ENCODE results near the gene GJC3.
"Not testable (repeated sequence)": the region's sequence is repeated elsewhere in the genome, so short reads cannot be mapped to it uniquely, and the experiment has no call there.

Gene GJC3

DNA sequence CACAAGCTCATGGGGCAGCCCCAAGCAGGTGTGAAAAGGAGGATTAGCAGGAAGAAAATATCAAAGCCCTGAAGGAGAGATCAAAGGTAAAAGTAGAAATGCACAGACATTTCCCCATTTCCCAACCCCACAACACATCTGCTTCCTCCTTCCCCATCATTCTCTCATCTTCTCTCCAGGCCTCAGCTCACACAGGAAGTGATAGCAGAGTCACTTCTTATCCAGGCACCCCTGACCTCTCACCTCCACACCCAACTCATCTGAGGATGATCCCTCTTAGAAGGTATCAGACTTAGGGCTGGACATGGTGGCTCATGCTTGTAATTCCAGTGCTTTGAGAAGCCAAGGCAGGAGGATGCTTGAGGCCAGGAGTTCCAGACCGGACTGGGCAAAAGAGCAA is 18.2 kb upstream of the GJC3 start:
- H3K4me3 ChIP-seq (ENCODE audit: low read length) = no peak overlapping the region
- TF ChIP-seq ZNF274 (IDR thresholded peaks at IDR 0.05; ENCODE audit: low read depth, low read length) = no peak

DNA sequence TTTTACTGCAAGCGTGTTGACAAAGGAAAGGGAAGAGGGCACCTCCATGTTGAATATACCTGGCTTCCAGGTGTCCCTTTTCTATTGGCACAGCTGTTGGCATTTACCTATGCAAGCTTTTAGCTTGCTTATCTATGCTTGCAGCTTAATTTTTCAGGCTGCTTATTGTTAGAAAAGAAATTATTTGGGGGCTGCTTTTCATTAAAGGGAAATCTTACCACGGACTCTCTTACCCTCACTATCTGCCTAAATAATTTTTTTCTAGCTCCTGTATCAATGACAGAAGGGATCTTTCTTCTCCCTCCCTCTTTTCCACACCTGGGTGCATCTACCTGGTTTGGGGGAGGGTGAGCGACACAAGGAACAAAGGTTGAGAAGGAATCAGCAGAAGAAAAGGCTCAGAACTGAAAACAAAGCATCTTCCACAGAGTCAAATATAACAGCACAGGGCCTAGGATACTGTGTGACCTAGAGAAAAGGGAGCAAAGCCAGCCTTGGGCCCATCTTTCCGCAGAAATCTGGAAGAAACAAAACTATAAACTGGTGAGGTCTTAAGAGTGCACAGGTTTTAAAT is 15.2 kb upstream of the GJC3 start:
- no peak overlapping the region; the same call in 1 of the 2 replicates for H3K4me3 ChIP-seq (ENCODE audit: low read length)
- no peak for TF ChIP-seq ZNF274 (IDR thresholded peaks at IDR 0.05; ENCODE audit: low read depth, low read length)

DNA sequence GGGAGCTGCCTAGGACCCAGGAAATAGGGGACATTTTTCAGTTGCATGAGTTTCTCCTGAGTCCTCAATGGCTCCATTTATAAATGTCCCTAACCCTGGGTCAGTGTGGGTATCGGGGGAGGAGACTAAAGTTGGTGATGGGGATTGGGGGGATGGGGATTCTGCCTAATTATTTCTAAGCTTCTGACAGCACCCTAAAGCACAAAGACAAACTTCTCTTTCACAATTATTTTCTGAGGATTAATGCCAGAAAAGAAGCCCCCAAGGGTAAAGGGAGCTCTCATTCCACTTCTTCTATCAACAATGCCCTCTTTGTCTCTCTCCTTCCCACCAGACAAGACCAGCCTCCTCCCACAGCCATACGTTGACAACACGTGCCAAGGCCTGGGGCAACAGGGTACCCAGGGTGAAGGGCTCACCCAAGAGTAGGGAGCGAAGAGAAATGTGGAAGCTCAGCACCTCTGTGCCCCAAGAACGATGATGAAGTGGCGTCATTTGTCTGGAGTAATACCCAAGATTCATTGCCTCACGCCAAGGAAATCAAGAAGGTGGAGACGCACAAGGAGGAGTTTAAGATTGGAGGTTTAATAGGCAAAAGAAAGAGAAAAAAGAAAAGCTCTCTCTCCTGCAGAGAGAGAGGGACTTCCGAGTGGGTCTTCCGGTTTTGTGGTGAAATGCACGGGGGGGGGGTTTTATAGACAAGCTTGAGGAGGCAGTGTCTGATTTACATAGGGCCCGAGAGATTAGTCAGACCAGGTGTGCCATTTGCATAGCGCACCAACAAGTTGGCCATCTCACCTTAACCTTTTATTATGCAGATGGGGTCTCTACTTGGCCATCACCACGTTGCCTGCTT is 14.4 kb upstream of the GJC3 start:
- no peak for TF ChIP-seq ZNF274 (IDR thresholded peaks at IDR 0.05; ENCODE audit: low read depth, low read length)
- no peak overlapping the region; the same call in 1 of the 2 replicates for H3K4me3 ChIP-seq (ENCODE audit: low read length)

DNA sequence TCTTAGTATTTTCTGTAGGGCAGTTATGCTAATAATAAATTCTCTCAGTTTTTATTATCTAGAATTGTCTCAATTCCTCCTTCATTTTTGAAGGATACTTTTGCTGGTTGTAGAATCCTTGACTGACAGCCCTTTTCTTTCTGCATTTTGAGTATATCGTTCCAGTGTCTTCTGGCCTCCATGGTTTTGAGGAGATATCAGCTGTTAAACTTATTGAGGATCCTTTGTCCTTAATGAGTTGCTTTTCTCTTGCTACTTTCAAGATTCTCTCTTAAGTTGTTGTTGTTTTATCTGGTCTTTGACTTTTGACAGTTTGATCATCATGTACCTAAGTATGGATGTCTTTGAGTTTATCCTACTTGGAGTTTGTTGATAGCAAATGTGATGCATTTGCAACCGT is 8.9 kb upstream of the GJC3 start:
- no peak overlapping the region for H3K4me3 ChIP-seq (ENCODE audit: low read length)
- no peak for TF ChIP-seq ZNF274 (IDR thresholded peaks at IDR 0.05; ENCODE audit: low read depth, low read length)

DNA sequence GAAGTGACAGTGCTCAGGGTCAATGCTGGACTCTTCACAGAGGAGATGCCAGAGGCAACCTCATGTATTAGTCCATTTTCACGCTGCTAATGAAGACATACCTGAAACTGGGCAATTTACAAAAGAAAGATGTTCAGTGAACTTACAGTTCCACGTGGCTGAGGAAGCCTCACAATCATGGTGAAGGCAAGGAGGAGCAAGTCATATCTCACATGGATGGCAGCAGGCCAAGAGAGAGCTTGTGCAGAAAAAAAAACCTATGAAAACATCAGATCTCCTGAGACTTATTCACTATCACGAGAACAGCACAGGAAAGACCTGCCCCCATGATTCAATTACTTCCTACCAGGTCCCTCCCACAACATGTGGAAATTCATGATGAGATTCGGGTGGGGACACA is 5.6 kb upstream of the GJC3 start:
- not testable (repeated sequence) for H3K4me3 ChIP-seq (ENCODE audit: low read length)

DNA sequence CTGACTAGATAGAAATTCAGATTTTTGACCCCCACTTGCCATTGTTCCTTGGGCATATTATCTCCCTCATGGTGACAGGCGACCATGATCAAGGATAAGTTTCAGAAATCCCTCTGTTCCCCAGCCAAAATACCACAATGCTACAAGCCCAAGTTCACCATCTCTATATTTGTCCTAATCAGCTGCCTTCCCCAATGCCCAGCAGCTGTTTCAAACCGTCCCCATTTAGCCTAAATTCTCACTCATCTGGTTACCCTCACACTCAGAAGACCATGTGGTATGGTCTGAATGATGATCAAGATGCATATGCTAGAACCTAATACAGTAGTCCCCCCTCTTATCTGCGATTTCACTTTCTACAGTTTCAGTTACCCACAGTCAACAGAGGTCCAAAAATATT is 956 bp upstream of the GJC3 start:
- H3K4me3 ChIP-seq (ENCODE audit: low read length) = no peak overlapping the region
- no peak for TF ChIP-seq ZNF274 (IDR thresholded peaks at IDR 0.05; ENCODE audit: low read depth, low read length)

DNA sequence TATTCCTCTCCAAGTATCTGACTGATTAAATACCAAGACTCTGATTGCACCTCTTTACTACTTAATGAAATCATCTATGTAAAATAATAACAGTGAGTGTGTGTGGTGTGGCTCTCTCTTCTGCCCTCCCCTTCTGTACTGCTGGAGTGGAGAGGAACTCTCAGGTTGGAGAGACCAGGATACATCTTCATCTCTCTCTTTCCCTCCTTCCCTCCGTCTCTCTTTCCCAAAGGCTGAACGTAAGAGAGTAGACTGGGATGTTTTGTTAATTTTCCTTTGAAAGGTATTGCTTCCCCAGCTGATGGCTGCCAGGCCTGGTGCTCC is 272 bp upstream of the GJC3 start:
- H3K4me3 ChIP-seq (ENCODE audit: low read length) = no peak overlapping the region
- TF ChIP-seq ZNF274 (IDR thresholded peaks at IDR 0.05; ENCODE audit: low read depth, low read length) = no peak

DNA sequence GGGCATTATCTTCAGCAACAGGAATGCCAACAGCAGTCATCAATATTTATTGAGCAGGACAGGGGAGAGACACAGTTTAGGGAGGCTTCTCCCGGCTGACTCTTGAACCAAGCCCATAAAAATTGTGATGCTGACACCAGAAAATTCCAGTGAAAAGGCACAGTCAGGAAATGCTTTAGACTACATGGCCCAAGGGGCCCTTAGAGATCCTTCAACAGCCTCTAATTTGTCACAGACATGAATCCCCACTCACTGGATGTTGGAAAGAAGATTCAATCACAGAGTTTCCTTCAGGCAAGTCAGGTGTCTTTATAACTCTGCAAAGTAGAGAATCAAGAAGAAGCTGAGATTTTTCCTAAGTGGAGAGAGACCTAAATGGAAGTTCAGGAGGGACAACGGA is 1.2 kb downstream of the GJC3 start:
- no peak for TF ChIP-seq ZNF274 (IDR thresholded peaks at IDR 0.05; ENCODE audit: low read depth, low read length)

DNA sequence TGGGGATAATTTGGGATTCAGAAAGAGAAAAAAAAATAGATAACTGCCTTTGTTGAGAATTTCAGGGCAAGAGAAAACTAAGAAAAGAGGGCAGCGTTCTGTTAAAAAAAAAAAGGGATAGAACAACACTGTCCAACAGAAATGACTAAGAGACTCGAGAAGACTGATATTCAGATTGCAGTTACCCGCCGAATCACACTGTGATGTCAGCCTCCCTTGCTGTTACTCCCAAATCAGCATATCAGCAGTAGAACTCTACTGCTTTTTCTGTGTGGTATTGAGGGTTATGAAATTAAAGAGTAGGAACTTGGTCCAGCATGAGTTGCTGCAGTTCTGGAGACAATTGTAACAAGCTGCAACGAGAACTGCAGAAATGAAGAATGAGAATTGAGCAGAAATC is 1.9 kb downstream of the GJC3 start:
- no peak overlapping the region for H3K4me3 ChIP-seq (ENCODE audit: low read length)
- no peak for TF ChIP-seq ZNF274 (IDR thresholded peaks at IDR 0.05; ENCODE audit: low read depth, low read length)

More for the DNA sequence above, 1.2 kb downstream of the GJC3 start:
- no peak overlapping the region for H3K4me3 ChIP-seq (ENCODE audit: low read length)

DNA sequence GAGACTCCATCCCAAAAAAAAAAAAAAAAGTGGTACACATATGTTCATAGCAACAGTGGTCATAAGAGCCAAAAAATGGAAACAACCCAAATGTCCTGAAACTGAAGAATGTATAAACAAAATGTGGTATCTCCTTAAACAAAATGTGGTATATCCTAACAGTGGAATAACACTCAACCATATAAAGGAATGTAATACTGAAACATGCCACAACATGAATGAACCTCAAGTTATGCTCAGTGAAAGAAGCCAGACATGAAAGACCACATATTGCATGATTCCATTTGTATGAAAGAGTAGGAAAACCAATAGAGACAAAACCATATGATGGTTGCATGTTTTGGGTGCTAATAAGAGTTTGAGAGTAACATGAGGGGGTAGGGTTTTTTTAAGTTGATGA is 3.1 kb downstream of the GJC3 start:
- no peak for TF ChIP-seq ZNF274 (IDR thresholded peaks at IDR 0.05; ENCODE audit: low read depth, low read length)
- H3K4me3 ChIP-seq (ENCODE audit: low read length) = no peak overlapping the region

DNA sequence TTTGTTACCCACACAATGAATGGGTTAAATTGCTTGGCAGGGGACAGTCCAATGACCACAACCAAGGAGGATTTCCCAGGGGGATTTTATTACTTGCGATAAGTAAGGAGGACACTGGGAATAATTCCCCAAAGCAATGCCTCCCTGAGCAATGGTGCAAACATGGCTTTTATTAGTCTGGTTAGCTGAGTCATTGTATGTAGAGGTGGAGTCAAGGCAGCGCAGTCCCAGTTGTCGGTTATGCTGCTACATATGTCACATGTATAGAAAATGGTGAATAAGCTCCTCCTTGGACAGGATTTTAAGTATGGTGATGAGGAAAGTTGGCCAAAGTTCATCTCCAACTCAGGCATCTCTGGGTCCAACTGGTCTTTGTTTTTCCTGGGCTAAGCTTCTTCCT is 6.2 kb downstream of the GJC3 start:
- TF ChIP-seq ZNF274 (IDR thresholded peaks at IDR 0.05; ENCODE audit: low read depth, low read length) = no peak

DNA sequence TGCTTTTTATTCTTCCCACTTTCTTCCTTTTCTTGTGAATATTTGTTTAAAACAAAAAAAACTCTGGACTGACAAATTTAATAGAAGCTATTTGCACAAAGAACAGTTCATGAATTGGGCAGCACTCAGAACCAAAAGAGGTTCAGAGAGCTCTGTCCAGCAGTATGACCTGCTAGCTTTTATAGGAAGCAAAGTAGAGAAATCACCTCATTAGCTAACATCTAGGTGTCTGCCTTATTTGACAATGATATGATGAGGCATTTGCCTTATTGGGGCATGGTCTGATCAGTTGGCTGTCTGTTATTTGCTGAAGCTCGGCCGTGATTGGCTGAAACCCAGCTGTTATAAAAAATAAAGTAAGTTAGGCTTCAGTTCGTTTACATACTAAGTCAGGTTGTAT is 9.3 kb downstream of the GJC3 start:
- peak overlapping the region; percentile 86 for H3K4me3 ChIP-seq (ENCODE audit: low read length)
- no peak for TF ChIP-seq ZNF274 (IDR thresholded peaks at IDR 0.05; ENCODE audit: low read depth, low read length)

More for the DNA sequence above, 6.2 kb downstream of the GJC3 start:
- no peak overlapping the region for H3K4me3 ChIP-seq (ENCODE audit: low read length)

DNA sequence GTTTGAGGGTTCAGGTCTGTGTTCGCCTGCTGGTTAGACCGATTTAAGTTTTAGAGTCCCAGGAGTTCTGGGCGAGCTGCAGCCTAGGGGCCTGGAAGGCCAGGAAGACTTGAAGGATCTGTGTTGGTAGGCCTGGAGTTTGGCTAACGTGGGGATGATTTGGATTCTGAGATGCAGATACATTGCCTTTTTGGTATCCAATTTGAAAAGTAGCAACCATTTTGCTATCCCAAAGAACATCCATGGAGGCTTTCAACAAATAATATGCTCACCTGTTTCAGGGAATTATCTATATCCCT is 9.7 kb downstream of the GJC3 start:
- H3K4me3 ChIP-seq (ENCODE audit: low read length) = peak overlapping the region; percentile 86
- no peak for TF ChIP-seq ZNF274 (IDR thresholded peaks at IDR 0.05; ENCODE audit: low read depth, low read length)

DNA sequence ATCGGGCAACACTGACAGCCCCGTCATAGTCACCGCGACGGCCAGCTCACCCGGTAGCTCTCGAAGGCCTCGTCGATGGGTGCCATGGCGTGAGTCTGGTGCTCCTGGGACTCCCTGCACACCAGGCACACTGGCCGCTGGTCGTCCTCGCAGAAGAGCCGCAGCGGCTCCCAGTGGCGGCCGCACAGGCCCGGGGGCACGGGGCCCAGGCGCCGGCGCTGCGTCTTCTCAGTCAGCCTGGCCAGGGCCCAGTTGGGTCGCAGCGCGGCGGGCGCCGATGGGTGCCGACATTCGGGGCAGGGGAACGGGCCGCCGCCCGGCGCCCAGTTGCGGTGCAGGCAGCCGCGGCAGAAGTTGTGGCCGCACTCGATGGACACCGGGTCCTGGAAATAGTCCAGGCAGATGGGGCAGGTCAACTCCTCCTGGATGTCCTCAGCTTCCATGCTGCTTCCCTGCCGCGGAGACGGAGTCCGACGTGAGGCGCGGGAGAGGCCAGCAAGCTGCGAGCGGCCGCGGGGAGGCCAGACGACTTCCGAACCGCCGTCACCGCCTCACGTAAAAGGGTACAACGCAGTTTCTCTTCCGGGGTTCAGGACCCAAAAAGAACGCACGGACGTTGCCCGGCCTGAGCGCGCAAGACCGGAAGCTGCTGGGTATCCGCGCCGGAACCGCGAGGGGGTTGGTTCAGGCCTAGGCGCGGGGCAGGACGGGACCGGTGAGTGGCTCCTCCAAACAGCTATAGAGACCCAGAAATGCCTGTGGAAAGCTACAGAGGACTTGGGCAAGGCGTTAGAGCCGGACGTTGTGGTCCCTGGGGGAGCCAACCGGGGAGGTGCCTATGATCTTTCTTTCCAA is 10.2 kb downstream of the GJC3 start, which contains the start of gene TRIM4:
Gene TRIM4 (minus strand): TSS at position 572 of the 855 bp plus-strand sequence. CDS start 129 bp downstream, at position 443.
- TF ChIP-seq ZNF274 (IDR thresholded peaks at IDR 0.05; ENCODE audit: low read depth, low read length) = no peak
- peak within 1 kb of the TSS; percentile 86 for H3K4me3 ChIP-seq (ENCODE audit: low read length)

DNA sequence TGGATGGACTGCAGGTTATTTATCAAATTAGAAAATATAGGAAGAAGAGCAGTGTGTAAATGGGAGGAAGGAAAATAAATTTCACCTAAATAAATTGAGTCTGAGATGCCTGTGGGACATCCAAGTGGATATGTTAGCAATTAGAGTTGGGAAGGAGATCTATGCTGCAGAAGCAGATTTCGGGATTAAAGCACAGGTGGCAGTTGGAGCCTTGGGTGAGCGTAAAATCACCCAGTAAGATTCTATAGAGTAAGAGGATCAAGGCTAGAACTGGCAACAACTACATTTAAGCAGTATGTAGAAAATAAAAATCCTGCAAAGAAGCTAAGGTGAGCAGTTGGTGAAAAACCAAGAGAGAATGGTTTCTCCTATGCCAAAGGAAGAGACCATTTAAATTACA is 18.4 kb downstream of the GJC3 start:
- no peak for TF ChIP-seq ZNF274 (IDR thresholded peaks at IDR 0.05; ENCODE audit: low read depth, low read length)
- no peak overlapping the region for H3K4me3 ChIP-seq (ENCODE audit: low read length)

All from GM08714 (cell line).